HG02870 (cell line): Measurements from ENCODE around the gene GRIA1.

Experiments
- ATAC-seq: cut with Tn5 transposase; IDR thresholded peaks from one replicate; pipeline ENCODE4 v1.9.1; 2021; ENCODE audit warnings: mild to moderate bottlenecking, moderate library complexity; ENCODE audit not compliant: unreplicated experiment

The GRIA1 gene

DNA sequence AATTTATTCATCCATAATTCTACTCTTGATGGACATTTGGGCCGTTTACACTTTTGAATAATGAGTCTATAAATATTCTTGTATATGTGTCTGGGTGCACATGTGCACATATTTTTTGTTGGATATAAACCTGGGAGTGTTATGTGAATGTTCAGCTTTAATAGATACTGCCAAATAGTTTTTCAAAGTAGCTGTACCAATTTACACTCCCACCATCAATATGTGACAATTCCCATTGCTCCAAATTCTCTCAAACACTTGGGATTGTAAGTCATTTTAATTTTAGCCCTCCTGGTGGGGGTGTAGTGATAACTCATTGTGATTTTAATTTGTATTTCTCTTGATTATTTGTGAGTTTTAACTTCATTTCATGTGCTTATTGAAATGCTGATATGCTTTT, 114.9 kb downstream of the GRIA1 start:
- ATAC-seq: no peak

DNA sequence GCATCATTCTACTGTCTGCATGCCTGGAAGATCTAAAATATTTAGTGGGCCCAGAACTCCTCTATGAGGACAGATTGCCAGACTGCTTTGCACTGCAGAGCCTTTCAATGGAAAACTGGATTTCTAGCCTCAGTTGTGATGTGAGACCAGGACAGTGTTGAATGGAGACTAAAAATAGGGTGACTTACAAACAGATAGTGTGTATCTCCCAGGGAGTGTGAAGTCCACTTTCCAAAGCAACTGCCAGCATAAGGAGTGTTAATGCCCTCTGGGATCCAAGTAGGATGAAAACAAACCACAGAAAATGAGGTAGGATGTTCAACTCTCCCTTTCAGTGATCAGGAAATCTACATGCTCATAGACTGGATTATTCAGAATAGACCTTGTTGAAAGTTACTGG, 119.5 kb downstream of the GRIA1 start:
- ATAC-seq: no peak

DNA sequence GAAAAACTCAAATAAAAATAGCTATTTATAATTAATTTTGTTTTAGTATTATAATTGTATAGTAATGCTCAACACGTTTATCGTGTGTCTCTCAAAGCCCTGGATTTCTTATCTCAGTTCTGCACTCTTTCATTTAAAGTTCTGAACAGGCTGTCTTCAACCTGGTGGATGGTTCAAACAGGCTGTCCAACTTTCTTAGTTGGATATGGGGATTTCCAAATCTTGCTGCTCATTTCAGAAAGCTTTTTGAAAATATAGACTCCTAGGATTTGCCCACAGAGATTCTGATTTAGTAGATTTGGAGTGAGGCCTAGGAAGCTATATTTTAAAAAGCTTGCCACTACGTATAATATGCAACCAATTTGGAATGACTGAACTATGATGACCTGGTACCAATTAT, 120.3 kb downstream of the GRIA1 start:
- ATAC-seq: no peak

DNA sequence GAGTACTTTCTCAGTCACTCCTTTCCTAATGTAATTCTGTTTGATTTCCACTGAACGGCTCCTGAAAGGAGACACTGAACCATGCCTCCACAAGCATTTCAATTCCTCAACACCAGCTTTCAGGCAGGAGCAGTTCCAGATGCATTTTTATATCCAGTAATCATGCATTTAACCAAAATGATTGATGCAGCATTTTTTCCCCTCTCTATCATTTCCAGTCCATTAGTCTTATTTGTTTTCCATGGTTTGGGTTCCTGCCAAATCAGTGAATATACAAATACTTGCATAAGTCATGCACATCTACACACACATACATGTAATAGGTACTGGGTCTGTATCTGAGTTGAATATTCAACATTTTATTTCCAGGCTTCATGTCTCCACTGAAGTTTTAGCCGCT, 122.7 kb downstream of the GRIA1 start:
- no peak for ATAC-seq

DNA sequence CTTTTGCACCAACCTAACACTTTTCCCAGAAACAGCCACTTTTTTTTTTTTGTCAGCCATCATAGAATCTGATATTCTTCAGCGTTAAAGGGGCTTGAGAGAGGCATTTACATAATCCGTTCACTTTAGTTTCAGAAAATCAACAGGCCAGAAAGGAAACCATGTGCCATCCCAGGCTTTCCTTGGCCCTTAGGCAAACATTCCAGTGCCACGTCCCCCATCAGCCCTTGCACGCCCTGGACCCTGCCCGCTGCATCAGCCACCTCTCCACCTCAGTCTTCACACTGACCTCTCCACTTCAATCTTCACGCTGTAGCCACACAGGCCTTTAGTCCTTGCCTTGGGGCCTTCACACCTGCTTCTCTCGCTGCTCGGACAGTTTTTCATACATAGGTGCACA, 123.2 kb downstream of the GRIA1 start:
- ATAC-seq: no peak

DNA sequence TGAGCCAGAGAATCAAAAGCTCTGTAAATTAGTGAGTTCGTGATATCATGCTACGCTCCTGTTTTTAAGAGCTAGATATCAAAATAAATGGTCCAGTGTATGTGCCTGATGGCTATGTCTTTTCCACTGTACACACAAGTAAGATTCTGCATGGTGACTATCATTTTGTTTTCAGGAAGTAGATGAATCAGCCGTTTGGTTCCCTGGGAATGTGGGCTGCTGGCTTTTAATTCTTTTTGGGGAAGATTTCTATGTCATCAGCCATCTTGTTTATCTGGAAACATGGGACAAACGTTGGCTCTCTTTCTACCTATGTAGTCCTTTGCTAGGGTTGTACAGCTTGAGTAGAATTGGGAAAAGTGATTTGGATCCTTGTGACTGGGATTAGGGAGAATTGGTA, 126.7 kb downstream of the GRIA1 start:
- ATAC-seq: no peak

DNA sequence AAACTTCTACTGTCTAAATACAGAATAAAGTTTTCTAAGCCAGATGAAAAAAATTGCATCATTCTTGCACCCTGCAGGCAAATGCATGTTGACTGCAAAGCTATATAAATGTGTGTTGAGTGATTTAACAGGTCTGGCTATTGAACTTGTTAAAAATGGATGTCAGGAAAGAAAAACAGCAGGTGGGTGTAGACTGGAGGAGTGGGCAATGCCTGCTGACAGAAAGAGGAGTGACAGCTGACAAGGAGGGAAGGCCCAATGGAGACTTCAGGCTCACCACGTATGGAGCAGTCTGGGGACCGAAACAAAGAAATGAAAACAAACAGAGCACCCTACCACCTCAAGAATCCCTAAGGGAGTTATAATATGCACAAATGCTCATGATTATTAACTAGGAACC, 127.8 kb downstream of the GRIA1 start:
- no peak for ATAC-seq

DNA sequence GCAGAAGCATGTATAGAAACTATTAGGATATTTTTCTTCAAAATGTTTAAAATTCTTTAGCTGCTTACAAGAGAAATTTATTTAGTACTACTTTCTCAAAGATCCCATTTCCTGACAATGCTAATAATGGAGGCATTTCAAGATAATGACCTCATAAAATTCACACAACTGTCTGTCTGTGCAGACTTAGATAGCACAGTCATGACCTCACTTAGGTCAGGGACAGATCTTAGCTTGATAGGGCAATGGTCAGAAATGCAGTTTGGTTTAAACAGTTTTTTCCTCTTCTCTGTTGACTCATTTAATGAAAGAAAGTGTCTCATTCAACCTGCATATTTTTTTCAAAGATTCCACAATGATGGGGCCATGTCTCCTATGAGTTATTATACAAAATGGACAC, 128.4 kb downstream of the GRIA1 start:
- ATAC-seq: no peak

DNA sequence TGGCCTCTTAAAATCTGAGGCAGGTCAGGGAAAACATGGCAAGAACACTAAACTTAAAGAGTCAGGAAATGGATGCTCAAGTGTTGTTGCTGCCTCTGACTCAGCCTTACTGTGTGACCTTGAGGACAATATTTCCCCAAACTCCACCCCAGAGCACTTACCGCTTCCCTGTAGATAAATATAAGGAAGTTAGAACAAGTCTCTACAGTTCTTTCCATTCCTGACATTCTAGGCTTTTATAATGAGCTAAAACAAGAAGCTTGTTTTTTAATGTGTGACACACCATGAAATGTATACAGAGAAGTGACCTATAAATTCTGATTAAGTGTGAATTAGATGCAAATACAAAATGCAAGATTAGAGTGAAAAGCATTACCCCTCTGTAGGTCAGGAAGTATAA, 129.3 kb downstream of the GRIA1 start:
- ATAC-seq: no peak

DNA sequence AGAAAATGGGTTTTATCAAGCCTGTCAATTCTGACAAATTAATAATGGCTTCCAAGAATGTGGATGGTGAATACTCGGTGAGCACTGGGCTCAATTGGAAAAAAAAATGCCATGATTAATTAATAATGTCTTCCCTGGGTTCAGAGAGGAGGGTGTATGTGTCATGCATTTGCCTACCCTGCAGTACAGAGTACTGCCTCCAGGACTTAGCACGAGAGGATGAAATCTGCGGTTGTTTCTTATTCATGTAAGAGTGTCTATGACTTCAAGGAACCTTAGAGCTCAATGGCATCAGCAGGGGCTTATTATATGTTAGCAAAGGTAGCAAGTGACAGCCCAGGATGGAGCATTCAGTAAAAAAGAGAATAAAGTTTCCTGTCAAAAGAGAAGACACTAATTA, 132.7 kb downstream of the GRIA1 start:
- ATAC-seq: no peak

DNA sequence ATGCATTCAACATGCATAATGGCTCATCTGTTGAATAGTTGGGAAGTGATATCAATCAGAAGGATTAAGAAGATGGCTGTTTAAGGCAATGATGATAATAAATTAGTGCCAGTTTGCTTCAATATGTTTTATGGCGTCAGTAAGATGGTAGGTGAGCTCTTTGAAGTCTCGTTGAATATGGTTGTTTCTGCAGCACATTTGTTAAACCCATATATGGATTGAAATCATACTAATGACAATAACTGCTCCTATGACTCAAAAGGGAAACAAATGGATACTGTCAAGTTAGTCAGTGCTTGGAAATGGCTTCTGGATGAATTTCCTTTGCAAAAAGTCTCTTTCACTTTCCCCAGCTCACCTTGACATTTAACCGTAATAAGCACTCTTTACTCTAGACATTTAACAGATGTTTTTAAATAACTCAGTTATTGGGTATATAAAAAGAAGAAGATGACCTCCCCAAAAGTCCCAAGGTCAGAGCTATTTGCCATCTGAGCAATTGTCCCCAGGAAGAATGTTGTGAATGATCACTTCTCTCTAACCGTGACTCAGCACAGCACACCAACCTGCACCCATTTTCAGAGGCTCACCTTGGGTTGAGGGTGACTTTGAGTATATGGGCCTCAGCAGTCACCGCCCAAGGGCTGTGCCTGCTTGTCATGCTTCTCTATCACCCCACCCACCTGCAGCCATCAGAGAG, 133.4 kb downstream of the GRIA1 start:
- ATAC-seq: no peak

DNA sequence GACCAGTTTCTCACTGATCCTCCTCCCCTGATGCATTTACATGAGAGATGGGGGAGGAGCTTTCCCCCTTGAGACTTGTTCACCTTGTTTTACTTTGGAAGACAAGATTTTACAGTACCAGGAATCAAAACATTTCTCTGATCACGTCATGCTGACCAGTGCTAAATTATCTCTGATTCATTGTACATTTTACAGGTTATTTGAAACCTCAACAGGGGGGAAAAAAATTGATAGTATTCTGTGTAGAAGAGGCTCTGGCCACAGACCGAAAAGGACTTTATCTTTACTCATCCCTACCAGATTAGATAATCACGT, 133.9 kb downstream of the GRIA1 start:
- no peak for ATAC-seq

DNA sequence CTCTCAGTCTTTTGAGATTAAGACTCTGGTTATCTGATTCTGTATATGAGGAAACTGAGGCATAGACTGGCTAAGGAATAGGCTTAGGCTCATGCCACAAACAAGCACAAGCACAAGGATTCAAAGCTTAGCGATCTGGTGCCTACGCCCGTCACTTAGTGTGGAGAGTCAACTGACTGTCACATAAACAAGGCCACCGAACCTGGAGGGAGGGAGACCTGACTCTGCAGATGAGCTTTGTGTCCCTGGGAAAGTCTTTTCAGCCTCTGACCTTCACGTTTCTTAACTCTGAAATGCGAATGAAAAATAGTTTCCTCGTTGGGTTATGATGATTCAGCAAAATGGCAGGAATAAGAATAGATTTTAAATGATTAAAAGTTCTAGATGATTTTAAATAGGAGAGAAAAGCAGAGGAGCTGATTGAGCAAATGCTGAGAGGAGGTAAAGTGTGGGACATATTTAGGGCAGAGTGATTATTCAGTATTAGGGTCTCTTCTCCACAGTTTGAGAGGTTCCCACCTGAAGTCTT, 135.4 kb downstream of the GRIA1 start:
- no peak for ATAC-seq

DNA sequence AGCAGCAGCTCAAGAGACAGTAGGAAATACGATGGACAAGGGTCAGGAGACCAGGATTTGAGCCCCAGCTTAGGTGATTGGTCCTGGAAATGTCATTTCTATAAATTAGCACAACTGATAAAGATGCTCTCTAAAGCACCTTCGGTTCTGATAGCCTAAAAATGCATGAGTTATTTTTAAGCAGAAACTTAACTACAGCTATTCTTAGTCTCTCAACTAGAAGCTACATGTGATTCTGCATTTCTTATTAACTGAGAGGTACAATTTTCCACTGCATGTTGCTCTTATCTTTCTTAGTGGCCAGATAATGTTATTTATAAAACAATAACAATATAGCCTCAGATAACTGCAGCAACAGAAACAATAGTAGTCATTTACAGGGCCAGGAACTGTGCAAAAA, 136.4 kb downstream of the GRIA1 start:
- ATAC-seq: no peak

DNA sequence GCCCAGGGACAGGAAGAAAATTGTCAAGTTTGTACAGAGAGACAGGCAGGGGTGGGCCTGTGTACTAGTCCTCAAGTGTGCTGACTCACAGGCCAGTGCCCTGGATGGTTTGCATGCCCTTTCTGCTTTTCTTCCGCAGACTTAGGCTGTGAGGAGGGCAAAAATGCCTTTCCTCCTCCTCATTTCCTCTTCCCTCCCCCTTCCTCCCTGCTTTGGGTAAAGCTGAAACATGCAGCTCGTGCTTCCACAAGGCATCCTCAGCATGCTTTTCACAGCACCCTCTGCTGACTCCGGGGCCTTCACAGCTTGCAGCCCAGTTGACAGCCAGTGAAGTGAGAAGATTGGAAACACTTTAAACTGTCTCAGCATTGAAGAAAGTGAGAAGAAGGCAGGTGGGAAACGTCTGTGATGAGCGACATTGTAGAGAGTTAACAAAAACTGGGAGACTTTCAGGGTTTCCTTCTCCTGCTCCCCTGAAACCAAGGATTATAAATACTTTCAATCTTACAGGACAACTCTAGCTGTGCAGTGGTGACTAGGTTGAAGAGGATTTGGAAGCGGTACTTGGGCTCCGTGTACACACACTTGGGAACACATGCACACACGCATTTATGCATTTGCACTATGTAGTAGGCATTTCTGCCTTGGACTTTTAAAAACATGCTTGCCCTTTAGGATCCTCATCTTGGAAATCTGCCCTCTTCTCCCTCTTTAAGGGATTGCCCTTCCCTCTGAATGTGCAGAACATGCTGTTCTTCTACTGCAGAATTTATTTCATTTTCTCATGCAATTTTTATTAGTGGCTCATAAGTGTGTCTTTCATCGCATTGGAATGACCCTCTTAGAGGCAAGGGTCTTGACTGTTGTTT, 138.8 kb downstream of the GRIA1 start:
- ATAC-seq: no peak

DNA sequence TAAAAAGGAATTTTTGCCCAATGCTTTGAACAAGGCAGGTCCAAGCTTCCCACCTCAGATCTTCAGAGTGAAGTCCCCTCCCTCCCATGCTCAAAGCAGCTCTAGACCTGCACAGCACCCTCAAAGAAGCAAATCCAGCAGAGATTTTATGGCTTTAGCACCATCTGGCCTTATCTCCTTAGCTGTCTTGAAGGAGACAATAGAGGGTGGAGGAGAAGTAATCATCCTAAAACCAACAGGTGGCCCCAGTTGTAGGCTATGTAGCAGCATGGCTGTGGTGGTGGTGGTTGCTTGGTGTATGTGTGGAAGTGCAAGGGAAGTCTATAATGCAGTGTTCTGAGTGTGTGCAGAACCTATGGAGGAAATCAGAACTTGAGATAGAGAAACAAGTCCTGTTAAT, 140.1 kb downstream of the GRIA1 start:
- no peak for ATAC-seq

DNA sequence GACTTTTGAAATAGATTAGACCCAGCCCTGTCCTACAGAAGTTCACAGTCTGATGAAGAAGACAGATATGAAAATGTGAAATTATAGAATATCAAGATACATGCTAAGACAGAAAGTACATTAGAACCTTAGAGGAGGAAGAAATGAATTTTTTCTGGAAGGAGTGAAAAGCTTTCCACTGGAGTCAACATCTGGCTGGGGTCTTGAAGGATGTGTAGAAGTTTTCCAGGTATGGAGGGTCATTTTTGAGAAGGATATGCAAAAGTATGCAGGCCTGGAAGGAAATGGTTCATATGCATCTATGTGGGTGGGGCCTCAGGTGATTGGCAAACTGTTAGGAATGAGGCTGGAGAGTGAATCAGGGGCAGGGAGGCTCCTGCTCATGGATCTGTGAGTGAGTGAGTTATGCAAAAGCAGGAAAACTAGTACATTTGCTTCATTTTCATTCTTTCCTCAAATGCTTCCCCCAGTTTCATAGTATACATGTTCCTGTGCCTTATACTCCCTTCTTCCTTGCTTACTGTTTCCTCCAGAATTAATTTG, 142.3 kb downstream of the GRIA1 start:
- ATAC-seq: no peak

DNA sequence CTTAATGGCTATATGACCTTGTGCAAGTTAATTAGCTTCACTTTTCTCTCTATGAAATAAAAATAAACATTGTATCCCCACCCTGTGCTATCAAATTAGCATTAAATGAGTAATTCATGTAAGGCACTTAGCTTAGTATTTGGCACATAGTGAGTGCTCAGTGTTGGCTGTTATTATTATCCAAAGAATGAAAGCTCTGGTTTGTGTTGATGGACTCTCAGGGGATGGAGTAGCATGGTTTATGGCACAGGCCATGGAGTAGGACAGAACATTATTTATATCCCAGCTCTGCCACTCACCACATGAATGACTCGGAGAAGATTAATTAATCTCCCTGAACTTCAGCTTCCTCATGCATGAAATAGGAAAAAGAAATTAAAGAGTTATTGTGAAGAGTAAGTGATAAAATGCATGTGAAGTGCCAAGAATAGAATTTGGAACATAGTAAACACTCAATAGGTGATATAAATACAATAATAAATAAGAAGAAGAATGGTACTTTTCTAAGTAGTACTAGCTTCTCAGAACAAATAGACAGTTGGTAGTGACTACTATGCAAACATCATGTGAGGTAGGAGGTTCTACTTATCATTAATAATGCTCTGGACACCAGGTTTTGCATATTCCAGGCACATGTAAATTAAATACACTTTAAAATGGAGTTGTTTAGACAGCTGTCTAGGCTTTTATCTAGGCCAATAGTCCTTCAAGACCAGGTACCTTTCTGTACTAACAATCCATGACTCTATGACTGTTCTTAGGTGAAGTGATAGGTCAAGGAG, 146.4 kb downstream of the GRIA1 start:
- no peak for ATAC-seq

DNA sequence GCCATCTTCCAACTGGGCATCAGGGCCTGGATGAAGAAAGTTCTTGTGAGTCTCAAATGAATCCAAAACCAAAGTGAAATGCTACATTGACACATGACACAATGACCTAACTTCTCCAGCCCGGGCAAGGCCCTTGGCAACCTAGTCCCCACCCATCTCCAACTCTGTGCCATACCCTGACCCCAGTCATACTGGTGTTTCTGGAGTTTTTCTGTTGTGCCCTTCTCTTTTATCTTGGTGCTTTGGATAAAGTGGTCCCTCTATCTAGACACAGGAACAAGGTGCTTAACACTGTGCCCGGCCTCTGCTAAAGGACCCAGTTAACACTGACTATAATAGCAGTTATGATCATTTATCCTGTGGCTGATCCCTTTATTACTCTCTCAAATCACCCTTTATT, 149.8 kb downstream of the GRIA1 start:
- no peak for ATAC-seq

DNA sequence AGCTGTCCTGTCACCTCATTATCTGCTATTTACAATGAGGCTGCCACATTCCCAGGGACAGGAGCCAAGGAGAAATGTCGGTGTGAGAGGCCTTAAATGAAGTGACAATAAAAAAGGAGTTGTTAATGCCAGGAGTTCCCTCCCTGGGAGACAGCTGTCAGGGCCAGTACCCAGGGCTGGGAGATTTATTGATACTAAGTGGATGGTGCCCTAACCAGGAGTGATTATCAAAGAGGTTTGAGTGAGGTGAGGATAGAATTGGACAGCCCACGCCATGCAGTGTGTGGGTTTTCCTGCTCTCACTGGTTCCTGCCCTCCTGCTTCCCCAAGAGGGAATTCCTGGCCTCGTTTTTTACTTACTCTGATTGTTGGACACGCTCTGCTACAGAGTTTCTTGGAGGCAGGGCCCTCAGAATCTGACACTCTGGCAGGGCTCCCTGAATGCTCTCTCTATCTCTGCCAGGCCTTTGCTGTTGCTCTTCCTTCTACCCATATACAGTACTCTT, 150.8 kb downstream of the GRIA1 start:
- no peak for ATAC-seq

DNA sequence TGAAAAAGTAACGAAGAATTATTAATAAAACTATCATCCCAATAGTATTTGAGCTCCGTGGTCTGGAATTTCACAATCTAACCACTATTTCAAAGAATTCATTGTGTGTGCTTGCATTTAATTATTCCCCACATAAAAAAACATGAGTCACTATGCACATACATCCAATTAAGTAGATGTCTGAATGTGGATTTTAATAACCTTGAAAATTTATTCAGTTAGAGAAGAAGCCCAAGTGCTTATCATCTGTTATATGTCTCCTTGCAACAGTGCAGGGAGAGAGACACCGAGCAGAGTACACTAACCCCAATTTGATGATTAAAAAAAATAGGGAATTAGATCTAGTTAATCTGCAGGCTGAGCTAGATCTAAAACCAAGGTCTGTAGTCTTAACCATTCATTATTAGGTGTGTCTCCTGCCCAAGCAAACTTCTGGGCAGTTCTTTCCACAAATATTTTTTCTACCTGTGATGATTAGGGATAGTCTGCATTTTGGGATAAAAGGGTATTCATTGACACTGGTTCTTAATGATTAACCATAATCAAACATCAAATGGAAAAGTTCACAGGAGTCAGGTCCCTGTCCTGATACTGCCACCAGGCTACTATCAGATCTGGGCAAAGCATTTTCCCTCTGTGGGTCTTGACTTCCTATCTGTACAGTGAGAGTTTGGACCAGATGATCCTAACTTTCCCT, 164.2 kb downstream of the GRIA1 start:
- ATAC-seq: no peak
